Effector memory CD4-positive, alpha-beta T cell (primary cell): Measurements from ENCODE around the gene MEIS1.
"Not testable (repeated sequence)": the region's sequence is repeated elsewhere in the genome, so short reads cannot be mapped to it uniquely, and the experiment has no call there.

Experiments
- DNase-seq, 3 donors: peaks; one replicate each; pipeline ENCODE4 v3.0.0-alpha.2; 2020
- H3K27ac ChIP-seq: 2 replicates; pipeline ENCODE4 v1.7.0; 2013; ENCODE audit warnings: mild to moderate bottlenecking, low read length, moderate library complexity; ENCODE audit not compliant: insufficient read depth, poor library complexity, severe bottlenecking
- H3K27me3 ChIP-seq: replicated peaks from 2 replicates; pipeline ENCODE4 v1.7.0; 2013; ENCODE audit warnings: mild to moderate bottlenecking, low read length; ENCODE audit not compliant: insufficient read depth, control insufficient read depth, poor library complexity, severe bottlenecking
- H3K36me3 ChIP-seq: 2 replicates; pipeline ENCODE4 v1.7.0; 2013; ENCODE audit warnings: mild to moderate bottlenecking, low read length, moderate library complexity; ENCODE audit not compliant: control insufficient read depth, insufficient read depth
- H3K4me1 ChIP-seq: 2 replicates; pipeline ENCODE4 v1.7.0; 2013; ENCODE audit warnings: low read length, mild to moderate bottlenecking; ENCODE audit not compliant: control insufficient read depth, insufficient read depth, poor library complexity, severe bottlenecking
- H3K4me3 ChIP-seq: 2 replicates; pipeline ENCODE4 v1.7.0; 2013; ENCODE audit warnings: low read length, low read depth, mild to moderate bottlenecking; ENCODE audit not compliant: insufficient read depth, poor library complexity, severe bottlenecking
- H3K9me3 ChIP-seq: 2 replicates; pipeline ENCODE4 v1.7.0; 2013; ENCODE audit warnings: mild to moderate bottlenecking, low read length, moderate library complexity; ENCODE audit not compliant: control insufficient read depth

MEIS1 gene

GRCh38 chr2:66469214-66469902 lies 34.4 kb downstream of the MEIS1 start:
- H3K27me3 ChIP-seq, result no peaks in the 10 kb centered on the region
- H3K4me3 ChIP-seq, result no peak overlapping the region
- H3K27ac ChIP-seq, result no peak overlapping the region
- no peaks in the 10 kb centered on the region for H3K4me1 ChIP-seq
- DNase-seq, result no peak
- H3K36me3 ChIP-seq, result no peaks in the 10 kb centered on the region
- no peaks in the 10 kb centered on the region for H3K9me3 ChIP-seq

- no peak overlapping the region for H3K27ac ChIP-seq
- no peaks in the 10 kb centered on the region for H3K9me3 ChIP-seq
- H3K27me3 ChIP-seq, result no peaks in the 10 kb centered on the region
- no peaks in the 10 kb centered on the region for H3K36me3 ChIP-seq
- no peak overlapping the region for H3K4me3 ChIP-seq
- H3K4me1 ChIP-seq, result no peaks in the 10 kb centered on the region
- no peak for DNase-seq
Measured at GRCh38 chr2:66470199-66470598, 35.3 kb downstream of the MEIS1 start.

- Histone ChIP-seq H3K27ac (no peak overlapping the region), H3K9me3 (no peaks in the 10 kb centered on the region), H3K36me3 (no peaks in the 10 kb centered on the region), H3K4me1 (no peaks in the 10 kb centered on the region), H3K27me3 (no peaks in the 10 kb centered on the region), H3K4me3 (no peak overlapping the region)
- no peak for DNase-seq
Measured at GRCh38 chr2:66472225-66472843, 37.4 kb downstream of the MEIS1 start.

- Histone ChIP-seq H3K27ac (no peak overlapping the region), H3K4me3 (no peak overlapping the region), H3K4me1 (no peaks in the 10 kb centered on the region), H3K36me3 (no peaks in the 10 kb centered on the region), H3K9me3 (no peaks in the 10 kb centered on the region), H3K27me3 (no peaks in the 10 kb centered on the region)
- no peak for DNase-seq
Measured at GRCh38 chr2:66477135-66477842, 42.4 kb downstream of the MEIS1 start.

- H3K36me3 ChIP-seq, result no peaks in the 10 kb centered on the region
- no peaks in the 10 kb centered on the region for H3K4me1 ChIP-seq
- no peak overlapping the region for H3K27ac ChIP-seq
- no peaks in the 10 kb centered on the region for H3K9me3 ChIP-seq
- H3K27me3 ChIP-seq, result no peaks in the 10 kb centered on the region
- H3K4me3 ChIP-seq, result no peak overlapping the region
- no peak for DNase-seq
Measured at GRCh38 chr2:66478299-66478698, 43.4 kb downstream of the MEIS1 start.

GRCh38 chr2:66478731-66479316 lies 43.9 kb downstream of the MEIS1 start:
- Histone ChIP-seq H3K9me3 (no peaks in the 10 kb centered on the region), H3K36me3 (no peaks in the 10 kb centered on the region), H3K4me3 (no peak overlapping the region), H3K27ac (no peak overlapping the region), H3K4me1 (no peaks in the 10 kb centered on the region), H3K27me3 (no peaks in the 10 kb centered on the region)
- no peak for DNase-seq

GRCh38 chr2:66481100-66481549 lies 46.2 kb downstream of the MEIS1 start:
- no peaks in the 10 kb centered on the region for H3K4me1 ChIP-seq
- H3K27ac ChIP-seq, result no peak overlapping the region
- no peak overlapping the region for H3K4me3 ChIP-seq
- H3K27me3 ChIP-seq, result no peaks in the 10 kb centered on the region
- H3K36me3 ChIP-seq, result no peaks in the 10 kb centered on the region
- no peaks in the 10 kb centered on the region for H3K9me3 ChIP-seq
- DNase-seq, result no peak

GRCh38 chr2:66485252-66485651 lies 50.3 kb downstream of the MEIS1 start:
- H3K27me3 ChIP-seq, H3K4me3 ChIP-seq, H3K36me3 ChIP-seq, H3K9me3 ChIP-seq, DNase-seq, H3K4me1 ChIP-seq, H3K27ac ChIP-seq: not testable (repeated sequence)

- Histone ChIP-seq H3K27me3 (no peaks in the 10 kb centered on the region), H3K4me1 (no peaks in the 10 kb centered on the region), H3K4me3 (no peak overlapping the region), H3K36me3 (no peaks in the 10 kb centered on the region), H3K27ac (no peak overlapping the region), H3K9me3 (no peaks in the 10 kb centered on the region)
- no peak for DNase-seq
Measured at GRCh38 chr2:66488946-66489345, 54.0 kb downstream of the MEIS1 start.

GRCh38 chr2:66489436-66489835 lies 54.5 kb downstream of the MEIS1 start:
- H3K27me3 ChIP-seq, result no peaks in the 10 kb centered on the region
- H3K9me3 ChIP-seq, result no peaks in the 10 kb centered on the region
- no peaks in the 10 kb centered on the region for H3K4me1 ChIP-seq
- DNase-seq, result no peak
- no peak overlapping the region for H3K4me3 ChIP-seq
- H3K27ac ChIP-seq, result no peak overlapping the region
- no peaks in the 10 kb centered on the region for H3K36me3 ChIP-seq
